Stimulated activated CD4-positive, alpha-beta T cell treated with anti-CD3 and anti-CD28 coated beads, Interleukin-2, amount 100 ng/mL, for 24 hours (primary cell): ENCODE results near the gene TRPC4AP.
"Not testable (repeated sequence)": the region's sequence is repeated elsewhere in the genome, so short reads cannot be mapped to it uniquely, and the experiment has no call there.

Experiments used
- DNase-seq, 2 donors: peaks; one replicate each; pipeline ENCODE4 v3.0.0-alpha.2; 2020

Gene TRPC4AP

GRCh38 chr20:35104685-35105295 lies 12.2 kb upstream of the TRPC4AP start:
- no peak for DNase-seq

DNA sequence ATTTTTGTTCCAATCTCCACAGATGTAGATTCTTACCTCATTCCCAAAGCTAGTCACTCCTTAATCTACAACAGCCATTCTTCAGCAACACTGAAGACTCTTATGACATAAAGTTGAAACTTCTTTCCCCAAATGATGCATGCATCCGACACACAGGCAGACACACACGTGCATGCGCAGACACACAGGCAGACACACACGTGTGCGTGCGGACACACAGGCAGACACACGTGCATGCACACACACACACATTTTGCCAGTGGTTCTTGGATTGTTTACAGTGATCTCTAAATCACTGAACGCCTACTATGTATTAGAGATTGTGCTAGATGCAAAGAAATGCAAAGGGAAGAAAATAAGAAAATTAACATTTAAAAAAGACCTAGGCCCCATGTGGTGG lies 9.0 kb upstream of the TRPC4AP start:
- no peak for DNase-seq

- DNase-seq: peak; percentile 47 to 55
These were observed 769 bp upstream of the TRPC4AP start for GRCh38 chr20:35093267-35093884.

- DNase-seq: no peak
These were observed 637 bp downstream of the TRPC4AP start for GRCh38 chr20:35091816-35092523.

DNA sequence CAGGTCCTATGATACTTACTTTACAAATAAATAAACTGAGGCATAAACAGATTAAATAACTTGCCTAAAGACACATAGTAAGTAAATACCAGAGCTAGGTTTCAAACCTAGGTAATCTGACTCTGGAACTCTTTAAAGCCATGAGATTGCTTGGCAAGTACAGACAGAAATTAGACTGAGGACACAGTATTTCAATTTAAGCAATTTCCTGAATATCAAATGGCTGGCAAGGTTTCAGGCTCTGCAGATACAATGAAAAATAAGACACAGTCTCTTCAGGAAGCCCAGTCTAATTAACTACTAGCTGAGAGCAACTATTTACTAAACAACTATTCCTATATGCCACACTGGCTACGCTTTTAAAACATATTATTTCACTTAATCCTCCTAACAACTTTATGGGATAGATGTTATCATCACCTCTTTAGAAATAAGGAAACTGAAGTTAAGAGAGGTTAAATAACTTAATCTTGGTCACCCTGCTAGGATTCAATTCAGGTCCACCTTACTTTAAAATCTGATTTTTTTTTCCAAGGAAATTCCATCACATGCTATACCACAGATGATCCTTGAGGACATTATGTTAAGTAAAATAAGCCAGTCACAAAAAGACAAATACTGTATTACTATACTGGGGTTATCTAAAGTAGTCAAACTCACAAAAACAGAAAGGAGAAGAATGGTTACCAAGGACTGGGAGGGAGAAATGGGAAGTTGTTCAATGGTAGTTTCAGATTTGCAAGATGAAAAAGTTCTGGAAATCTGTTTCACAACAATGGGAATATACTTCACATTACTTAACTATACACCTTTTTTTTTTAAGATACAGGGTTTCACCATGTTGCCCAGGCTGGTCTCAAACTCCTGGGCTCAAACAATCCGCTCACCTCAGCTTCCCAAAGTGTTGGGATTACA lies 4.1 kb downstream of the TRPC4AP start:
- no peak for DNase-seq

DNA sequence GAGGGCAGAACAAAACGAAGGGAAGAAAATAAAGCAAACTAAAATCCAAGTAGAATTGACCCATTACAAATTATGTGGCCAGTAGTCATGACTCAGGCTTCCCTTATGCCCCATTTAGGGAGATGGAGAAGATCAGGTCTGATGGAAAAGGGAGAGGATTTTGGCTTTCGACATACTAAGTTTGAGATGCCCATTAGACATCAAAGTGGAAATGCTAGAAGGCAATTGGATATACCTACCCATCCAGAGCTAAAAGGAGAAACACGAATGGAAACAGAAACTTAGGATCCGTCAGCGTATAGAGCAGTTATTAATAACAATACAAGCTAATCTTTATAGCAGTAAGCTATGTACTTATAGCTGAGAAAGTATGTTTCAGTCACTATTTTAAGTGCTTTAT lies 4.8 kb downstream of the TRPC4AP start:
- DNase-seq: no peak

GRCh38 chr20:35087355-35087754 lies 5.3 kb downstream of the TRPC4AP start:
- DNase-seq: no peak

DNA sequence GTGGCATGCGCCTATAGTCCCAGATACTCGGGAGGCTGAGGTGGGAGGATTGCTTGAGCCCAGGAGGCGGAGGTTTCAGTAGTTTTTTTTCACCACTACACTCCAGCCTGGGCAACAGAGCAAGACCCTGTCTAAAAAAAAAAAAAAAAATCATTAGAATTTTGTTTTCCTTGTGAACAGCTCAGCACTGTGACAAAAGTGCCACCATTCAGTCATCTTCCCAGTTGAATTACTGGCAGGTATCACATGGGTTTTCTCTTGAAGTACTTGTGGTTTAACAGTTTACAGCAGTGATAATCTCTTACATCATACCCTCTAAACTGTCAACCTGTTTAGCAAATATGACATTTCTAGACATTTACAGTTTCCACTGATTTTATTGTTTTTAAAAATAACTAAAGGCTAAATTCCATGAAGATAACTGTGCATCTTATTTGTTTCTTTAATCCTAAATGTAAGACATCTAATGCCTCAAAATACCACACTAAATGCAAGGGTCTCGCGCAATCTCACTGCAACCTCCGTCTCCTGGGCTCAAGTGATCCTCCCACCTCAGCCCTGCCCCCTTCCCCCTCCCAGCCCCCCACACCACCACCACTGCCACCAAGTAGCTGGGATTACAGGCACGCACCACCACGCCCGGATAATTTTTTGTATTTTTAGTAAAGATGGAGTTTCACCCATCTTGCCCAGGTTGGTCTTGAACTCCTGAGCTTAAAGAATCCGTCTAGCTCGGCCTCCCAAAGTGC lies 7.0 kb downstream of the TRPC4AP start:
- no peak for DNase-seq

DNA sequence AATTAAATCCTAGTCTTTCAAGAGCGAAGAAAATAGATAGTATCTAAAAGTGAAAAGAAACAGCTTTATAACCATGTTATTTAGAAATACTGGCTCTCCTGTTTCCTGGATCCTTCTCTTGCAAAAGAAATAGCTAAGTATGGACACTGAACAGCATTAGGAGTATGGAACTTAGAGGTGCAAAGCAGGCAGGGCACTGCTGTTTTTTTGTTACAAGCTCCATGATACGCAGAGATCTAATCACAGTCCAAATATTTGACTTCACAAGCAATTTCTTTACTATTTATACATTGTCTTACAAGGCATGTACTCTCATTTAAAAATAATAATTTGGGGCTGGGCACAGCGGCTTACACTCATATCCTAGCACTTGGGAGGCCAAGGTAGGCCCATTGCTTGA lies 7.6 kb downstream of the TRPC4AP start:
- DNase-seq: no peak

DNA sequence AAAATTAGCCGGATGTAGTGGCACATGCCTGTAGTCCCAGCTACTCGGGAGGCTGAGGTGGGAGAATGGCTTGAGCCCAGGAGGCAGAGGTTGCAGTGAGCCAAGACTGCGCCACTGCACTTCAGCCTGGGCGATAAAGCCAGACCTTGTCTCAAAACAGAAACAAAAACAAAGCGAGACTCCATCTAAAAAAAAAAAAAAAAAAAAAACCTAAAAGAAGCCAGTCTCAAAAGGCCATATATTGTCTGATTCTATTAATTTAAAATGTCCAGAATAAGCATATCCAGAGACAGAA lies 12.3 kb downstream of the TRPC4AP start:
- not testable (repeated sequence) for DNase-seq

DNA sequence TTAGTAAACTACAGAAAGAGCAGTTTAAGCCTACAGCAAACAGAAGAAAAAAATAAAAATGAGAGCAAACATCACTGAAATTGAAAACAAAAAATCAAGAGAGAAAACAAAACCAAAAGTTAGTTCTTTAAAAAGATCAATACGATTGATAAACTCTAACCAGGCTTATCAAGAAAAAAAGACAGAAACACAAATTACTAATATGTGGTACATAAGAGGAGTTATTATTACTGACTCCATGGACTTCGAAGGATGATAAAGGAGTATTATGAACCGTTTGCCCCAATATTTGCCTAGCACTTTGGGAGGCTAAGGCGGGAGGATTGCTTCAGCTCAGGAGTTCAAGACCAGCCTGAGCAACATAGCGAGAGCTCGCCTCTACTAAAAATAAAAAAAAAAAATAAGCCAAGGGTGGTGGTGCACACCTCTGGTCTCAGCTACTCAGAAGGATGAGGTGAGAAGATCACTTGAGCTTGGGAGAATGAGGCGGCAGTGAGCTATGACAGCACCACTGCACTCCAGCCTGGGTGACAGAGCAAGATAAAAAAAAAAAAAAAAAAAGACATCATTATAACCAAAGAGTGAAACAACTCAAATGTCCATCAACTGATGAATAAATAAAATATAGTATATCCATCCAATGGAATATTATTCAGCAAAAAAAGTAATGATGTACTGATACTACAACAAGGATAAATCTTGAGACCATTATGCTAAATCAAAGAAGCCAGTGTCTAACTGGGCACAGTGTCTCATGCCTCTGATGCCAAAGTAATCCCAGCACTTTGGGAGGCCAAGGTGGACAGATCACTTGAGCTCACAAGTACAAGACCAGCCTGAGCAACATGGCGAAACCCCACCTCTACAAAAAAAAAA lies 12.9 kb downstream of the TRPC4AP start:
- no peak for DNase-seq

DNA sequence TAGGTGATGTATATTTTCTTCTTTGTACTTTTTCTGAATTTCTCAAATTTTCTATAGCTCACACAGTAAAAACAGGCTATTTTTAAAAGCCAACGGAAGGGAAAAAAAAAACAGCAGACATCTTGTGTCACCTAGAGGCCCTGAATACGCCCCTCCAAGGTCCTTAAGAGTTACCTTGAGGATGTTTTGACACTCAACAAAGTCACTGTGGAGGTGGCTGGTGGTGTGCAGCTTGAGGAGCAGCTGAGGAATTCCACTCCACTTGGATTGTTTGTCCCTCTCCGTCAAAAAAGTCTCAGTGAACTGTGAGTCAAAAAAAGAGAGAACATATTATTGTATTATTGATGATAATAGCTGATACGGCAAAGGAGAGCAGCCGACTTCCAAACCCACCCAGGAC lies 14.7 kb downstream of the TRPC4AP start:
- no peak for DNase-seq

GRCh38 chr20:35077341-35077740 lies 15.3 kb downstream of the TRPC4AP start:
- no peak for DNase-seq

DNA sequence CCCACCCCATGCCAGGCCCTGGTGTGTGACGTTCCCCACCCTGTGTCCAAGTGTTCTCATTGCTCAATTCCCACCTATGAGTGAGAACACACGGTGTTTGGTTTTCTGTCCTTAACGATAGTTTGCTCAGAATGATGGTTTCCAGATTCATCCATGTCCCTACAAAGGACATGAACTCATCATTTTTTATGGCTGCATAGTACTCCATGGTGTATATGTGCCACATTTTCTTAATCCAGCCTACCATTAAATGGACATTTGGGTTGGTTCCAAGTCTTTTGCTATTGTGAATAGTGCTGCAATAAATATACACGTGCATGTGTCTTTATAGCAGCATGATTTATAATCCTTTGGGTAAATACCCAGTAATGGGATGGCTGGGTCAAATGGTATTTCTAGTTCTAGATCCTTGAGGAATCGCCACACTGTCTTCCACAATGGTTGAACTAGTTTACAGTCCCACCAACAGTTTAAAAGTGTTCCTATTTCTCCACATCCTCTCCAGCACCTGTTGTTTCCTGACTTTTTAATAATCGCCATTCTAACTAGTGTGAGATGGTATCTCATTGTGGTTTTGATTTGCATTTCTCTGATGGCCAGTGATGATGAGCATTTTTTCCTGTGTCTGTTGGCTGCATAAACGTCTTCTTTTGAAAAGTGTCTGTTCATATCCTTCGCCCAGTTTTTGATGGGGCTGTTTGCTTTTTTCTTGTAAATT lies 21.0 kb downstream of the TRPC4AP start:
- DNase-seq: not testable (repeated sequence)

DNA sequence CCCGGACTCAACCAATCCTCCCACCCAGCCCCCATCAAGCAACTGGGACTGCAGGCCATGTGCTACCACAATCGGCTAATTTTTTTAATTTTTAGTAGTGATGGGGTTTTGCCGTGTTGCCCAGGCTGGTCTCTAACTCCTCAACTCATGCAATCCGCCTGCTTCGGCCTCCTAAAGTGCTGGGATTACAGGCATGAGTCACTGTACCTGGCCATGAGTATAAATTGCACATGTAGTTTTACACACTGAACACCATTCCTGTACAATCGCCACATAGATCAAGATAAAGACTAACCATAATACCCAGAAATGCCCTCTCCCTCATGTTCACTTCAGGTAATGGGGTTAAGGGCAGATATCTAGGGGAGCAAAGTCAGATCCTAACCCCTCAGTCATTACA lies 26.4 kb downstream of the TRPC4AP start:
- no peak for DNase-seq

GRCh38 chr20:35065181-35065580 lies 27.4 kb downstream of the TRPC4AP start:
- no peak for DNase-seq

GRCh38 chr20:35063168-35063567 lies 29.4 kb downstream of the TRPC4AP start:
- DNase-seq: no peak

DNA sequence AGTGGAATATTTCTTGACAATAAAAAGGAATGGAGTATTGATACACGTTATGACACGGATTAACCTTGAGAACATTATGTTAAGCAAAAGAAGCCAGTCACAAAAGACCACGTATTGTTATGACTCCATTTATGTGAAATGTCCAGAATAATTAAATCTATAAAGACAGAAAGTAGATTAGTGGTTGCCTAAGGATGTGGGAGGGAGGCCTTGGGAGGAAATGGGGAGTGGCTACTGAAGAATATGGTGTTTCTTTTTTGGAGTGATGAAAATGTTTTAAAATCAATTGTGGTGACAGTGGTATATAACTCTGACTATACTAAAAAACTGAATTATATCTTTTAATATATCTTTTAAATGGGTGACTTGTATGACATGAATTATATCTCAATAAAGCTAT lies 30.1 kb downstream of the TRPC4AP start:
- DNase-seq: no peak

DNA sequence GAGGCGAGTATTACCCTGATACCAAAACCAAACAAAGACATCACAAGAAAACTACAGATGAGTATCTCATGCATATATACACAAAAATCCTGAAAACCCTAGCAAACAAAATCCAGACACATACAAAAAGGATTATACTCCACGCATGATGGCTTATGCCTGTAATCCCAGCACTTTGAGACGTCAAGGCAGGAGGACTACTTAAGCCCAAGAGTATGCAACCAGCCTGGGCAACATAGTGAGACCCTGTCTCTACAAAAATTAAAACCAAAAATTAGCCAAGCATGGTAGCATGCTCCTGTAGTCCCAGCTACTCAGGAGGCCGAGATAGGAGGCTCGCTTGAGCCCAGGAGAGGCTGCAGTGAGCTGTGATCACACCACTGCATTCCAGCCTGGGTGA lies 32.4 kb downstream of the TRPC4AP start:
- DNase-seq: no peak

GRCh38 chr20:35059612-35060011 lies 33.0 kb downstream of the TRPC4AP start:
- no peak for DNase-seq

DNA sequence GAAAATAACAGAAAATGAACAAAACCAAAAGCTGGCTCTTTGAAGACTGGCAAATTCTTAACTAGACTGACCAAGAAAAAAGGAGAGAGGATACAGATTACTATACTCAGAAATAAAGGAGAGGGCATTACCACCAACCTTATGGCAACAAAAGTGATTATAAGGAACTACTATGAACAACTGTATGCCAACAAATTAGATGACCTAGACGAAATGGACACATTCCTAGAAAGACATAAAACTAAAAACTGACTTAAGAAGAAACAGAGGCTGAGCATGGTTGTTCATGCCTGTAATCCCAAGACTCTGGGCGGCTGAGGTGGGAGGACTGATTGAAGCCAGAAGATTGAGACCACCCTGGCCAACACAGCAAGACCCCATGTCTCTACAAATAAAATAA lies 33.5 kb downstream of the TRPC4AP start:
- DNase-seq: no peak
